22Rv1 (cell line): ENCODE results near the gene MEIS3.

Experiments used
- ZFX ChIP-seq: fragments of 450-650 bp; IDR thresholded peaks from 2 replicates; pipeline ENCODE4 v1.6.1; 2017; ENCODE audit warnings: antibody characterized with exemption, borderline replicate concordance
- TF ChIP-seq, protein P1 (sequence below): fragments of 450-650 bp; IDR thresholded peaks from 2 replicates; pipeline ENCODE4 v1.5.1; 2017; ENCODE audit warnings: mild to moderate bottlenecking

DNA sequence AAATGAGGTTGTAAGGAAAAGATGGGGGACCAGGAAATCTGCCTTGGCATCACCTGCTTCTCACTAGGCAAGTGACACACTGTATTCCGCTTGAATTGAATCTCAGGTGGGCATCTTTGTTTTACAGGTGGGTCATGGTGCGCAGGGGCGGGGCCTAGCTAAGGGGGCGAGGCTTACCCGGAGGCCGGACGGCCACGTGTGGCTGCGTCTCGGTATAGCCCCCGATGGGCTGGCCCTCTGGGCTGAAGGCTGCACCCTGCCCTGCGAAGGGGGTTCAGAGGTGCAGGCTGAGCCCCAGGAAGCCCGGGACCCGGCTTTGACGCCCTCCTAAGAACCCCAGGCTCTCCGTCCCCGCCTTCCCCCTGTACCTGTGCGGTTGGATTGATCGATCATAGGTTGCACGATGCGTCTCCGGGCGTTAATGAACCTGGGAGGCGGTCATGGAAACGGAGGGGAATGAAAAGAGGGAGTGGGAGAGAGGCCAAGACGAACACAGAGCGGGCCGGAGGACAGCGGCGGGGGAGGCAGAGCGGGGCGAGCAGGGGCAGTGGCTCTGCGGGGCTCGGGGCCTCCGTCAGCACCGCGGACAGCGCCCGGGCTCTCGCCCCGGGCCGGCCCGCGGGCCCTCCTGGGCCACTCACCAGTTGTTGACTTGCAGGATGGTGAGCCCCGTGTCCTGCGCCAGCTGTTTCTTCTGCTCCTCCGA is 12.5 kb downstream of the MEIS3 start:
- TF ChIP-seq, protein P1, sequence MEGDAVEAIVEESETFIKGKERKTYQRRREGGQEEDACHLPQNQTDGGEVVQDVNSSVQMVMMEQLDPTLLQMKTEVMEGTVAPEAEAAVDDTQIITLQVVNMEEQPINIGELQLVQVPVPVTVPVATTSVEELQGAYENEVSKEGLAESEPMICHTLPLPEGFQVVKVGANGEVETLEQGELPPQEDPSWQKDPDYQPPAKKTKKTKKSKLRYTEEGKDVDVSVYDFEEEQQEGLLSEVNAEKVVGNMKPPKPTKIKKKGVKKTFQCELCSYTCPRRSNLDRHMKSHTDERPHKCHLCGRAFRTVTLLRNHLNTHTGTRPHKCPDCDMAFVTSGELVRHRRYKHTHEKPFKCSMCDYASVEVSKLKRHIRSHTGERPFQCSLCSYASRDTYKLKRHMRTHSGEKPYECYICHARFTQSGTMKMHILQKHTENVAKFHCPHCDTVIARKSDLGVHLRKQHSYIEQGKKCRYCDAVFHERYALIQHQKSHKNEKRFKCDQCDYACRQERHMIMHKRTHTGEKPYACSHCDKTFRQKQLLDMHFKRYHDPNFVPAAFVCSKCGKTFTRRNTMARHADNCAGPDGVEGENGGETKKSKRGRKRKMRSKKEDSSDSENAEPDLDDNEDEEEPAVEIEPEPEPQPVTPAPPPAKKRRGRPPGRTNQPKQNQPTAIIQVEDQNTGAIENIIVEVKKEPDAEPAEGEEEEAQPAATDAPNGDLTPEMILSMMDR = no peak
- no peak for TF ChIP-seq ZFX
